Prostate gland (tissue), 2 donors: Measurements from ENCODE around the gene KATNA1. TPM values are rescaled to one million over a fixed set of nuclear protein-coding genes. Genes with fewer than 3 reads are reported as not detected.
A peak's percentile ranks its signal among the peaks of the same experiment; 100 is the strongest.

Source experiments
- DNase-seq: peaks from one replicate; pipeline ENCODE4 v3.0.0-alpha.2; 2019; ENCODE audit warnings: low spot score
- H3K27ac ChIP-seq, 2 donors: fragments of 200-600 bp; sonication (generic); 2 replicates each; pipeline ENCODE4 v1.5.1; 2017 to 2019
- H3K27me3 ChIP-seq: fragments of 200-600 bp; sonication (generic); replicated peaks from 2 replicates; pipeline ENCODE4 v1.5.1; 2019; ENCODE audit not compliant: insufficient read depth
- H3K36me3 ChIP-seq, 2 donors: fragments of 200-600 bp; sonication (generic); 1 replicate in 1 of 2; 2 replicates in 1 of 2; pipeline versions ENCODE4 v1.5.1 to v1.8.1; 2017 to 2019
- H3K4me1 ChIP-seq: fragments of 200-600 bp; sonication (generic); replicated peaks from 2 replicates; pipeline ENCODE4 v1.5.1; 2019
- H3K4me3 ChIP-seq, 2 donors: fragments of 200-600 bp; sonication (generic); 2 replicates each; pipeline ENCODE4 v1.5.1; 2017 to 2019
- H3K9me3 ChIP-seq: fragments of 200-600 bp; sonication (generic); 2 replicates; pipeline ENCODE4 v1.5.1; 2017
- CTCF ChIP-seq, 4 experiments: fragments of 200-600 bp in 2 of 4; fragments of 450-650 bp in 2 of 4; sonication (generic) in 2 of 4; IDR thresholded peaks; 1 replicate in 3 of 4; 2 replicates in 1 of 4; pipeline ENCODE4 v1.5.1; 2016 to 2019; ENCODE audit warnings: antibody characterized with exemption in 4 of 4, mild to moderate bottlenecking in 2 of 4, moderate library complexity in 2 of 4
- POLR2A ChIP-seq: fragments of 450-650 bp; IDR thresholded peaks from one replicate; pipeline ENCODE4 v1.6.1; 2016; ENCODE audit warnings: antibody characterized with exemption, mild to moderate bottlenecking
- POLR2AphosphoS5 ChIP-seq: sonication (generic); formaldehyde crosslinking; IDR thresholded peaks from one replicate; pipeline ENCODE4 v1.6.1; 2017; ENCODE audit warnings: antibody characterized with exemption
- WGBS: methylation state at CpG from one replicate; pipeline ENCODE4 v1.1.5; 2018; 5-methylcytosine and 5-hydroxymethylcytosine counted together
- intact Hi-C: fragments of 100-400 bp; cut with DNase I; formaldehyde crosslinking; loops from one replicate; pipeline ENCODE4 v1.14.2; 2022
- small RNA-seq, 2 donors: library from RNA; depleted of rRNA; stranded (forward); fragments of <200 nt; gene quantifications; one replicate each; pipeline ENCODE3, GENCODE V24; 2016
- total RNA-seq, 2 donors: library from RNA; depleted of rRNA; stranded (reverse); fragments of >200 nt; gene quantifications; one replicate each; pipeline ENCODE4 v1.1.0, GENCODE V29; 2016

KATNA1 gene
- total RNA-seq, 2 donors from 2014 or later = 12.8 to 25.2 TPM

DNA sequence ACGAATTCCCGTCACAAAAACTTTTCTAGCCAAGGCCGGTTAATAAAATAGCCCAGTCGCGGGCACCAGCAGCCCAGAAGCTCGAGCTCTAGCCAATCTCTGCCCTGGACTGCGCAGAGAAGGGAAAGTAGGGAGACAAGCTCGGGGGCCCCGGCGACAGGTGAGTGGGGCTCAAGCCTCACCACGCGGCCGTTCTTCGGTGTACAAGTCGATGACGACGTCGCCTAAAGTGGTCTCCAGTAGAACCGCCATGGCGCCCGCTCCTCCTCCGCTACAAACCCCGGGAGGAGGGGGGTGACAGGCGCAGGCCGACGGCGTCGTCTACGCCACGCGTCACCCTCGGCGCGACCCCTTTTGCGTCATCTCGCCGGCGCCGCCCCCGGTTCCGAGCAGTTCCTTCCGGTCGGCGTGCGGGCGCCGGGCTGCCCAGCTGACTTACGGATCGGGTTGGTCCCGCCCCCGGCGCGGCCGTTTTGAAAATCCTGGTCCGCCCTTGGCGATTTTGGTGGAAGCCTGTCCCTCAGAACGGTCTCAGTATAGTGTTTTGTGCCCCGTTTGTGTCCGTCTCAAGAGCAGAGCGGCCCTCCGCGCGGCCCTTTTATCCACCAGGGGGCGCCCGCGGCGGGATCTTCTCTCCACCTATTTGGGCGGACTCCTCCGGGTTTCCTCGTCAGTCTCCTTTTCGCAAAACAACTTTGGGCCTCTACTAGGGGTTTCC, 102.6 kb downstream of the KATNA1 start, which contains the start of gene PPIL4:
Gene PPIL4 (minus strand): TSS at position 290 of the 718 bp plus-strand sequence. CDS start 38 bp downstream, at position 252.
- Histone ChIP-seq H3K36me3 (no peaks in the 10 kb centered on the region), H3K27ac (peak within 1 kb of the TSS; percentile 91), H3K4me1 (peaks cover 6% of the 10 kb centered on the region), H3K27me3 (no peaks in the 10 kb centered on the region), H3K9me3 (no peaks in the 10 kb centered on the region), H3K4me3 (peak within 1 kb of the TSS; percentile 71 to 86)
- intact Hi-C loops = no loop called here
- TF ChIP-seq POLR2AphosphoS5 = peak; percentile 98
- TF ChIP-seq POLR2A = peak; percentile 86
- peak; percentile 93 to 95 (median 94) for TF ChIP-seq CTCF (IDR thresholded peaks at IDR 0.05)
- peak; percentile 93 for DNase-seq
- WGBS = under 1% methylated on average over 71 of the region's 71 CpGs

DNA sequence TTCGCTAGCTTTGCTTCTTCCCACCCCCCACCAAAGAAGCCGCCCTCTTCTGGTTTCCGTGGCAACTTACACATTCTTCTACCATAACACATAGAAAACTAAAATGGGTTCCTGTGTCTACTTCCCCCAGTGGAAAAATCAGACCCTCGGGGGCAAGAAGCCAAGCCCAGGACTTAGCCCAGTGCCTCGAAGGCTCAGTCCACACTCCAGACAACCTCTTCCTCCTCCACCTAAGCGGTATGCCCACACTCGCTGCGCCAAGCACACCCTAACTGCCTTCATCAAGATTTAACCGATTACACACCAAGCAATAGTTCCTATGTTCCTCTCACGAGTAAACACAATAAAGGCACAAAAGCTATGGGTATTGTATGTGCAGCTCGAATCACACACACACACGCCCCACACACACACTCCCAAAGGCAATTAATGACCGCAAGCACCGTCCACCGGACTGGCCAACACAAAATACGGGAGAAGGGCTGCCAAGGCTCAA, 103.2 kb downstream of the KATNA1 start:
- H3K4me1 ChIP-seq = peaks cover 6% of the 10 kb centered on the region
- H3K27me3 ChIP-seq = no peaks in the 10 kb centered on the region
- peak overlapping the region; percentile 71 to 86 for H3K4me3 ChIP-seq
- peak; percentile 19 for DNase-seq
- WGBS = 0% methylated on average over 16 of the region's 16 CpGs
- no peaks in the 10 kb centered on the region for H3K9me3 ChIP-seq
- H3K27ac ChIP-seq = peak overlapping the region; percentile 91
- no peaks in the 10 kb centered on the region for H3K36me3 ChIP-seq
- TF ChIP-seq CTCF (IDR thresholded peaks at IDR 0.05) = no peak
- TF ChIP-seq POLR2A = no peak
- no peak for TF ChIP-seq POLR2AphosphoS5
- intact Hi-C loops = no loop called here

Small RNA genes within 50 kb of the gene (small RNA-seq; reads per million reads assigned to genes)
- gene RF00019 = 0 reads per million in 2 donors
- gene RF00410 = 0 reads per million in 2 donors

Other genes with a start within 250 kb of the KATNA1 start
- 1 to 10 TPM; 2.0 to 2.4 TPM for gene SUMO4, start 248.5 kb downstream of the KATNA1 start, total RNA-seq
- gene ZC3H12D, start 163.7 kb downstream of the KATNA1 start, total RNA-seq = 1 to 10 TPM; 1.5 to 3.5 TPM
- gene PPIL4, start 102.7 kb downstream of the KATNA1 start, total RNA-seq = 10 to 100 TPM; 23.4 to 27.2 TPM
- gene GINM1, start 82.3 kb downstream of the KATNA1 start, total RNA-seq = 10 to 100 TPM; 43.6 to 44.7 TPM
- gene LATS1, start 69.4 kb upstream of the KATNA1 start, total RNA-seq = 10 to 100 TPM; 28.7 to 44.8 TPM
- 10 to 100 TPM; 23.6 to 32.9 TPM for gene NUP43, start 97.8 kb upstream of the KATNA1 start, total RNA-seq
- gene PCMT1, start 101.0 kb upstream of the KATNA1 start, total RNA-seq = 100 to 1,000 TPM in 1 of 2 donors, 10 to 100 TPM in 1; 77.6 to 114 TPM
- 10 to 100 TPM; 52.7 to 76.3 TPM for gene LRP11, start 215.6 kb upstream of the KATNA1 start, total RNA-seq
- under 1 TPM; 0.23 to 0.77 TPM for gene RAET1E, start 249.4 kb upstream of the KATNA1 start, total RNA-seq